ENCODE results near the gene SLC25A40. TPM values are rescaled to one million over a fixed set of nuclear protein-coding genes. Genes with fewer than 3 reads are reported as not detected.
A peak's percentile ranks its signal among the peaks of the same experiment; 100 is the strongest.

Gene SLC25A40
- total RNA-seq, 1 donor, result 22.9 TPM

DNA sequence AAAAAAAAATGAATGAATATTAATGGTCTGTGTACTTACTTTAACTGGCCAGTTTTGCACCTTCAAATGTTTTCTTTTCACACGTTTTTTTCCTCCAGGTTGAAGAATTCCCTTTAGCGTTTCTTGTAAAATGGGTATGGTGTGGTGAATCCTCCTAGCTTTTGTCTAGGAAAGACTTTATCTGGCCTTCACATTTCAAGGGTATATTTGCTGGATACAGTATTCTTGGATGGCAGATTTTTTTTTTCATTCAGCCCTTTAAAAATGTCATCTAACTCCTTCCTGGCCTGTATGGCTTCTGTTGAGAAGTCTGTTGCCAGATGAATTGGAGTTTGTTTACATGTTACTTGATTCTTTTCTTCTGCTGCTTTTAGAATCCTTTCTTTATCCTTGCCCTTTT lies 10.1 kb downstream of the SLC25A40 start:
- no peak for DNase-seq (ENCODE audit: low read depth)
- H3K4me3 ChIP-seq (ENCODE audit: low read depth, low read length), result no peak overlapping the region
- TF ChIP-seq, protein P1, sequence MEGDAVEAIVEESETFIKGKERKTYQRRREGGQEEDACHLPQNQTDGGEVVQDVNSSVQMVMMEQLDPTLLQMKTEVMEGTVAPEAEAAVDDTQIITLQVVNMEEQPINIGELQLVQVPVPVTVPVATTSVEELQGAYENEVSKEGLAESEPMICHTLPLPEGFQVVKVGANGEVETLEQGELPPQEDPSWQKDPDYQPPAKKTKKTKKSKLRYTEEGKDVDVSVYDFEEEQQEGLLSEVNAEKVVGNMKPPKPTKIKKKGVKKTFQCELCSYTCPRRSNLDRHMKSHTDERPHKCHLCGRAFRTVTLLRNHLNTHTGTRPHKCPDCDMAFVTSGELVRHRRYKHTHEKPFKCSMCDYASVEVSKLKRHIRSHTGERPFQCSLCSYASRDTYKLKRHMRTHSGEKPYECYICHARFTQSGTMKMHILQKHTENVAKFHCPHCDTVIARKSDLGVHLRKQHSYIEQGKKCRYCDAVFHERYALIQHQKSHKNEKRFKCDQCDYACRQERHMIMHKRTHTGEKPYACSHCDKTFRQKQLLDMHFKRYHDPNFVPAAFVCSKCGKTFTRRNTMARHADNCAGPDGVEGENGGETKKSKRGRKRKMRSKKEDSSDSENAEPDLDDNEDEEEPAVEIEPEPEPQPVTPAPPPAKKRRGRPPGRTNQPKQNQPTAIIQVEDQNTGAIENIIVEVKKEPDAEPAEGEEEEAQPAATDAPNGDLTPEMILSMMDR (IDR thresholded peaks at IDR 0.05; ENCODE audit: insufficient read depth, low read length), result no peak

GRCh38 chr7:87858417-87859100 lies 17.6 kb downstream of the SLC25A40 start:
- TF ChIP-seq, protein P1 (IDR thresholded peaks at IDR 0.05; ENCODE audit: insufficient read depth, low read length), result no peak
- H3K4me3 ChIP-seq (ENCODE audit: low read depth, low read length), result no peak overlapping the region
- no peak for DNase-seq (ENCODE audit: low read depth)

DNA sequence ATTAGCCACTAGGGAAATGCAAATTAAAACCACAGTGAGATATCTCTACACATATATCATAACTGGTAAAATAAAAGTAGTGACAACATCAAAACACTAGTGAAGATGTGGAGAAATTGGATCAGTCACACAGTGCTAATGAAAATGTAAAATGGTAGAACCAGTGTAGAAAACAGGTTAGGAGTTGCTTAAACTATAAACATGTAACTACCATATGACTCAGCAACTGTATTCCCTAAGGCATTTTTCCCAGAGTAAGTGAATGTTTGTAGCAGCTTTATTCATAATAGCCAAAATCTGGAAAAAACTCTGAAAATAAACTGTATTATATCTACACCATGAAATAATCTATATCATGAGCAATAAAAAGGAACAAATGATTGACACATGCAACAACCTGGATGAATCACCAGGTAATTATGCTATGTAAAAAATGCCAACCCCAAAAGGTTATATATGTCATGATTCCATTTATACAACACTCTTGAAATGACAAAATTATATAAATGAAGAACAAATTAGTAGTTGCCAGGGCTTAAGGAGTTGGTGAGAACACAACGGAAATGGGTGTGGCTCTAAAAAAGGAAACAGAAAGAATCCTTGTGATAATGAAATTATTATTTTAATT lies 22.8 kb downstream of the SLC25A40 start:
- H3K4me3 ChIP-seq (ENCODE audit: low read depth, low read length), result no peak overlapping the region
- TF ChIP-seq, protein P1 (IDR thresholded peaks at IDR 0.05; ENCODE audit: insufficient read depth, low read length), result no peak
- peak; percentile 44 for DNase-seq (ENCODE audit: low read depth)

DNA sequence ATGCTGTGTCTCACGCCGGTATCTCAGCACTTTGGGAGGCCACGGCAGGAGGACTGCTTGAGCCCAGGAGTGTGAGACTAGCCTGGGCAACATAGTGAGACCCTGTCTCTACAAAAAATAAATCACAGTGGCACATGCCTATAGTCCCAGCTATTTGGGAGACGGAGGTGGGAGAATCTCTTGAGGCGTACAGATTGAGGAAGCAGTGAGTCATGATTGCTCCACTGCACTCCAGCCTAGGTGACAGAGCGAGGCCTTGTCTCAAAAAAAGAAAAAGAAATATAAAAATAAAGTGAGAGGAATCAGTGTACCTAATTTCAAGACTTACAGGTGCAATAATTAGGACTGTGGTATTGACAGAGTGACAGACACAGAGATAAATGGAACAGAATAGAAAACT lies 23.9 kb downstream of the SLC25A40 start:
- TF ChIP-seq, protein P1 (IDR thresholded peaks at IDR 0.05; ENCODE audit: insufficient read depth, low read length), result no peak
- DNase-seq (ENCODE audit: low read depth), result no peak

GRCh38 chr7:87850836-87851593 lies 25.1 kb downstream of the SLC25A40 start:
- peak; percentile 12 for DNase-seq (ENCODE audit: low read depth)
- H3K4me3 ChIP-seq (ENCODE audit: low read depth, low read length), result no peak overlapping the region
- TF ChIP-seq, protein P1 (IDR thresholded peaks at IDR 0.05; ENCODE audit: insufficient read depth, low read length), result no peak

More for the DNA sequence above, 23.9 kb downstream of the SLC25A40 start:
- no peak overlapping the region for H3K4me3 ChIP-seq (ENCODE audit: low read depth, low read length)

GRCh38 chr7:87837597-87837996 lies 38.6 kb downstream of the SLC25A40 start:
- TF ChIP-seq, protein P1 (IDR thresholded peaks at IDR 0.05; ENCODE audit: insufficient read depth, low read length), result no peak
- H3K4me3 ChIP-seq (ENCODE audit: low read depth, low read length), result no peak overlapping the region
- no peak for DNase-seq (ENCODE audit: low read depth)
